ENCODE measurements around the gene IL18BP.

GRCh38 chr11:71992136-71992730, 6.5 kb upstream of the IL18BP start:
- no peak for TF ChIP-seq CSRNP3 (CRISPR knock-in tag; IDR thresholded peaks at IDR 0.05)
- no peak for TF ChIP-seq ZFP3 (CRISPR knock-in tag; IDR thresholded peaks at IDR 0.05)
- TF ChIP-seq ARNTL (CRISPR knock-in tag; IDR thresholded peaks at IDR 0.05; ENCODE audit: borderline replicate concordance, low read depth): no peak
- TF ChIP-seq ZNF565 (CRISPR knock-in tag; conservative IDR thresholded peaks at IDR 0.05; ENCODE audit: low read depth): no peak
- TF ChIP-seq, protein P1, sequence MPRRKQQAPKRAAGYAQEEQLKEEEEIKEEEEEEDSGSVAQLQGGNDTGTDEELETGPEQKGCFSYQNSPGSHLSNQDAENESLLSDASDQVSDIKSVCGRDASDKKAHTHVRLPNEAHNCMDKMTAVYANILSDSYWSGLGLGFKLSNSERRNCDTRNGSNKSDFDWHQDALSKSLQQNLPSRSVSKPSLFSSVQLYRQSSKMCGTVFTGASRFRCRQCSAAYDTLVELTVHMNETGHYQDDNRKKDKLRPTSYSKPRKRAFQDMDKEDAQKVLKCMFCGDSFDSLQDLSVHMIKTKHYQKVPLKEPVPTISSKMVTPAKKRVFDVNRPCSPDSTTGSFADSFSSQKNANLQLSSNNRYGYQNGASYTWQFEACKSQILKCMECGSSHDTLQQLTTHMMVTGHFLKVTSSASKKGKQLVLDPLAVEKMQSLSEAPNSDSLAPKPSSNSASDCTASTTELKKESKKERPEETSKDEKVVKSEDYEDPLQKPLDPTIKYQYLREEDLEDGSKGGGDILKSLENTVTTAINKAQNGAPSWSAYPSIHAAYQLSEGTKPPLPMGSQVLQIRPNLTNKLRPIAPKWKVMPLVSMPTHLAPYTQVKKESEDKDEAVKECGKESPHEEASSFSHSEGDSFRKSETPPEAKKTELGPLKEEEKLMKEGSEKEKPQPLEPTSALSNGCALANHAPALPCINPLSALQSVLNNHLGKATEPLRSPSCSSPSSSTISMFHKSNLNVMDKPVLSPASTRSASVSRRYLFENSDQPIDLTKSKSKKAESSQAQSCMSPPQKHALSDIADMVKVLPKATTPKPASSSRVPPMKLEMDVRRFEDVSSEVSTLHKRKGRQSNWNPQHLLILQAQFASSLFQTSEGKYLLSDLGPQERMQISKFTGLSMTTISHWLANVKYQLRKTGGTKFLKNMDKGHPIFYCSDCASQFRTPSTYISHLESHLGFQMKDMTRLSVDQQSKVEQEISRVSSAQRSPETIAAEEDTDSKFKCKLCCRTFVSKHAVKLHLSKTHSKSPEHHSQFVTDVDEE (CRISPR knock-in tag; IDR thresholded peaks at IDR 0.05): no peak
- TF ChIP-seq ISL1 (CRISPR knock-in tag; IDR thresholded peaks at IDR 0.05): no peak
- TF ChIP-seq PPARA (CRISPR knock-in tag; IDR thresholded peaks at IDR 0.05; ENCODE audit: borderline replicate concordance): no peak
